ENCODE measurements around the gene SPTBN4.
A peak's percentile ranks its signal among the peaks of the same experiment; 100 is the strongest.

The SPTBN4 gene

GRCh38 chr19:40594657-40595091 is 127.9 kb downstream of the SPTBN4 start:
- no peaks in the 10 kb centered on the region for H3K9me3 ChIP-seq (ENCODE audit: control insufficient read depth, insufficient read depth, low read length)
- H3K4me1 ChIP-seq (ENCODE audit: control insufficient read depth, insufficient read depth, low read length): peaks cover 13% of the 10 kb centered on the region; the same call in 1 of the 2 replicates
- H3K4me3 ChIP-seq (ENCODE audit: low read depth, low read length): no peak overlapping the region
- H3K27me3 ChIP-seq (ENCODE audit: control insufficient read depth, insufficient read depth, low read length): peaks cover 26% of the 10 kb centered on the region
- H3K27ac ChIP-seq (ENCODE audit: low read depth, low read length): no peak overlapping the region
- H3K36me3 ChIP-seq (ENCODE audit: control insufficient read depth, insufficient read depth, low read length): peaks cover 4% of the 10 kb centered on the region; the same call in 1 of the 2 replicates
- H3K9ac ChIP-seq (ENCODE audit: low read depth, low read length): no peak overlapping the region

- H3K27me3 ChIP-seq (ENCODE audit: control insufficient read depth, insufficient read depth, low read length): peaks cover 46% of the 10 kb centered on the region
- H3K27ac ChIP-seq (ENCODE audit: low read depth, low read length): no peak overlapping the region
- no peaks in the 10 kb centered on the region for H3K36me3 ChIP-seq (ENCODE audit: control insufficient read depth, insufficient read depth, low read length)
- H3K4me1 ChIP-seq (ENCODE audit: control insufficient read depth, insufficient read depth, low read length): peaks cover 22% of the 10 kb centered on the region
- H3K9me3 ChIP-seq (ENCODE audit: control insufficient read depth, insufficient read depth, low read length): no peaks in the 10 kb centered on the region
- H3K9ac ChIP-seq (ENCODE audit: low read depth, low read length): no peak overlapping the region
- peak overlapping the region; percentile 51; the same call in 1 of the 2 replicates for H3K4me3 ChIP-seq (ENCODE audit: low read depth, low read length)
Measured at GRCh38 chr19:40596608-40597328, 130.0 kb downstream of the SPTBN4 start.

DNA sequence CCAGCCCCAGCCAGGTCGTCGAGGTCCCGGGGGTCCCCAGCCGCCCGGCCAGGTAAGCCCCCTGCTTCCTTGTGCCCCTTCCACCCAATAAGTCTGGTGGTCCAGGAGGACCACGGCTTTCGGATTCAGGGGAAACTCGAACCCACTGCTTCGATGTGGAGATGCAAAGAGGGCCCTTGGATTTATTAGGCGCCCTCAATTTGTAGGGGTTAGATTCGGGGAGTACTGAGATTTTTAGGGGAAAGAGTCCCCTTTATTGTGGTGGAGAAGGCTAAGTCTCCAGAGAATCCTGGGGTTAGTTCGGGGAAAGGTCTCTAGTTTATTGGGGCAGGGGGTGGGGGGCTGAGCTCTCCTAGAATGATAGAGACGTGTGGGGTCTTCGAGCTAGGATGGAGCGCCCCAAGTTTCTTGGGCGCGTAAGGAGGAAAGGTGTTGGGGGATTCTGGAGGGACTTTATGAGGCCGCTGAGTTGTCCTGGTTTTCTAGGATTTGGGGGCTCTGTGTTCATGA is 130.6 kb downstream of the SPTBN4 start:
- no peak overlapping the region for H3K9ac ChIP-seq (ENCODE audit: low read depth, low read length)

DNA sequence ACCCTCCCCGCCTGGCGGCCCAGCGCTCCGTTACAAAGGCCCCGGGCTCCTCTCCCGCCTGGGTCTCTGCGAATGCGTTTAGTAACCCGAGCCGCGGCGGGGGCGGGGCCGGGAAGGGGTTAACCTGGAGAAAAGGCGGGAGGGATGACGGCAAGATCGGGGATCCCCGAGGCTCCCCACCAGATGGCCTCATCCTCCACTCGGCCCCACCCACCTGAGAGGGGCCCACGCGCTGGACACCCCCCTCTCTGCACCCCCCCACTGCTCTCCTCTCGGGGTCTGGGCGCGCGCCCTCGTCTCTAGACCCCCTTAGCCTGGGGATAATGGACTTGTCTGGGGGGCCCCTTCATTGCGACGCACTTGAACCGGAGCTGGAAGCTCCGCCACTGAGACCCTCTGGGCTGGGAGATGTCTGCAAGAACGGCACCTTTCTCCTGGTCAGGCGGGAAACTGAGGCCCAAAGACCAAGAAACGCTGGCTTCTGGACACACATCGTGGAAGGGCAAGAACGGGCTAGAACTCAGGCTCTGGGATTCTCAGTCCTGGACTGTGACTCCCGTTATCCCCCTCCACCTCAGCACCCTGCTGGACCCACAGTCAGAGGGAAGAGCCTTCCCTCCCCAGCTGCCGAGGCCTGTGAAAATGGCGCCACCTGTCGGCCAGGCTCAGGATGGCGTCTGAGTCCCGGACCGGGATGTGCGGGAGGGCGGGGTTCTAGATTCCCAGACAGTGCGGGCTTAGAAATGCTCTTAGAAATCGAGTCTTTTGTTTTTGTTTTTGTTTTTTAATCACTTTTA is 131.5 kb downstream of the SPTBN4 start:
- no peaks in the 10 kb centered on the region for H3K9me3 ChIP-seq (ENCODE audit: control insufficient read depth, insufficient read depth, low read length)
- H3K4me3 ChIP-seq (ENCODE audit: low read depth, low read length): peak overlapping the region; percentile 80
- H3K27me3 ChIP-seq (ENCODE audit: control insufficient read depth, insufficient read depth, low read length): peaks cover 59% of the 10 kb centered on the region
- peak overlapping the region; percentile 55 for H3K9ac ChIP-seq (ENCODE audit: low read depth, low read length)
- H3K4me1 ChIP-seq (ENCODE audit: control insufficient read depth, insufficient read depth, low read length): peaks cover 37% of the 10 kb centered on the region
- peak overlapping the region; percentile 72 for H3K27ac ChIP-seq (ENCODE audit: low read depth, low read length)
- H3K36me3 ChIP-seq (ENCODE audit: control insufficient read depth, insufficient read depth, low read length): no peaks in the 10 kb centered on the region

More for the DNA sequence above, 130.6 kb downstream of the SPTBN4 start:
- H3K4me1 ChIP-seq (ENCODE audit: control insufficient read depth, insufficient read depth, low read length): peaks cover 28% of the 10 kb centered on the region
- H3K36me3 ChIP-seq (ENCODE audit: control insufficient read depth, insufficient read depth, low read length): no peaks in the 10 kb centered on the region
- peaks cover 52% of the 10 kb centered on the region for H3K27me3 ChIP-seq (ENCODE audit: control insufficient read depth, insufficient read depth, low read length)
- no peaks in the 10 kb centered on the region for H3K9me3 ChIP-seq (ENCODE audit: control insufficient read depth, insufficient read depth, low read length)
- H3K4me3 ChIP-seq (ENCODE audit: low read depth, low read length): peak overlapping the region; percentile 51; the same call in 1 of the 2 replicates
- H3K27ac ChIP-seq (ENCODE audit: low read depth, low read length): no peak overlapping the region

DNA sequence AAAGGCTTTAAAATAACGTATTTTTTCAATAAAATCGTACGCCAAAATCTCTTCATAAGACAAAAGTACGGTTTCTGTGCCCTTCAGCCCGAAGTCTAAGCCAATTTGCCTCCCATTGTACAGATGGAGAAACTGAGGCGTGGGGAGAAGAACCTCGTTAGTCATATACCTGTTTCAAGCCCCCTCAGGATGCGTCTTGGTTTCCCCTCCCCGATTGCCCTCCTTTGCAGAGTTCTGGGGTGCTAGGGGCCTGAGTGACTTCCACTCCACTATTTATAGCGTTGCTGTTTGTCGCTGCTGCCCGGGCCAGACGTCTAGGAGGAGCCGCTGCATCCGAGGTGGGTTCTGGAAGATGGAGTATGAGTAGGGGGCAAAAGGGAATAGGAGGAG is 132.1 kb downstream of the SPTBN4 start:
- no peak overlapping the region for H3K9ac ChIP-seq (ENCODE audit: low read depth, low read length)
- peaks cover 39% of the 10 kb centered on the region for H3K4me1 ChIP-seq (ENCODE audit: control insufficient read depth, insufficient read depth, low read length)
- no peak overlapping the region for H3K27ac ChIP-seq (ENCODE audit: low read depth, low read length)

DNA sequence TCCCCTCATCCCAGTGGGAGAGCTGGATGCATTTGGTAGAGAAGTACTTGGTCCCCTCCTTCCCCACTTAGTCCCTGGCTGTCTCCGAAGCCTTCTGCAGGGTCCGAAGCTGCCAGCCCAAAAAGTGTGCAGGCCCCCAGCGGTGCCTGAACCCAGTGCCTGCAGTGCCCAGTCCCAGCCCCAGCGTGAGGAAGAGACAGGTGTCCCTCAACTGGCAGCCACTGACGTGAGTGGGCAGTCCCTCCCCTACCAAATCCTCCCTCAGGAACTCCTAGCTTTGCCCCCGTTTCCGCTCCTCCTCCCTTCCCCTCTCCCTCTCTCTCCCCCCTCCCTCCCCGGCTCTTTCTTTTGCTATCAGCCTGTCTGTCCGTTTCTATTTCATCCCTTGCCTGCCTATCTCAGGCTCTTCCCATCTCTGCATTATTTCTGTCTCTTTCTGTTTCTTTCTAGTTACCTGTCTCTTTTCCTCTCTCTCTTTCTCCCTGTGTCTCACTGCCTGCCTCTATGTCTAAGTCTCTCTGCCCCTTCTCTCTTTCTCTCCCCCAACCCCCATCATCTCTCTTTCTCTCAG is 132.6 kb downstream of the SPTBN4 start:
- H3K36me3 ChIP-seq (ENCODE audit: control insufficient read depth, insufficient read depth, low read length): no peaks in the 10 kb centered on the region
- peaks cover 37% of the 10 kb centered on the region for H3K4me1 ChIP-seq (ENCODE audit: control insufficient read depth, insufficient read depth, low read length)
- H3K27ac ChIP-seq (ENCODE audit: low read depth, low read length): no peak overlapping the region
- H3K9me3 ChIP-seq (ENCODE audit: control insufficient read depth, insufficient read depth, low read length): no peaks in the 10 kb centered on the region
- H3K4me3 ChIP-seq (ENCODE audit: low read depth, low read length): no peak overlapping the region; the same call in 1 of the 2 replicates
- peaks cover 61% of the 10 kb centered on the region for H3K27me3 ChIP-seq (ENCODE audit: control insufficient read depth, insufficient read depth, low read length)
- no peak overlapping the region for H3K9ac ChIP-seq (ENCODE audit: low read depth, low read length)

More for the DNA sequence above, 132.1 kb downstream of the SPTBN4 start:
- H3K36me3 ChIP-seq (ENCODE audit: control insufficient read depth, insufficient read depth, low read length): no peaks in the 10 kb centered on the region
- peak overlapping the region; percentile 80; the same call in 1 of the 2 replicates for H3K4me3 ChIP-seq (ENCODE audit: low read depth, low read length)
- H3K27me3 ChIP-seq (ENCODE audit: control insufficient read depth, insufficient read depth, low read length): peaks cover 59% of the 10 kb centered on the region
- no peaks in the 10 kb centered on the region for H3K9me3 ChIP-seq (ENCODE audit: control insufficient read depth, insufficient read depth, low read length)

DNA sequence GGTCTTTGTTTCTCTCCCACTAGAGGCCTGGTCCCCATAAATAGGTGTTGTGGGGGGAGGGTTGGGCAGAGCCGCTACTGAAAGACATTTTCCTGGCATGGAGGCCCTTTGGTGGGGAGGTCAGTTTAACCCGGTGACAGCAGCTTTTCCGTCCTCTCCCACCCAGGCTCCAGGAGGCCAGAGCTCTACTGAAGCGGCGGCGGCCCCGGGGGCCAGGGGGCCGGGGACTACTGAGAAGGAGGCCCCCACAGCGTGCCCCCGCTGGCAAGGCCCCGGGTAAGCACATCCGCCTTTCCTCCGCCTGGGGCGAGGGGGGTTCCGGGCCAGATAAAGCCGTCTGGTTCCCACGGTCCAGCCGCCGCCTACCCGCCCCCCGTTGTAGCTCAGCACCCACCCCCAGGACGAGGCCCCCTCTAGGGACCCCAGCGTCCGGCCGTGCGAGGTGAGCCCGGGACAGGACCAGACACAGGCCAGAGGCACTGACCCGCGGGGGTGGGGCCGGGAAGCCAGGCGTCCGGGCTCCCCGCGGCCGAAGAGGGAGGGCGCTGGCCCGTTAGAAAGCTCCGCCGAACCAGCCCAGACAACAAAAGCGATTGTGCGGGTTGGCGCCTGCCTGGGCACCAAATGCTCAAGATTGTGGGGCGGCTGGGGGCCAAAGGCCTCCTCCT is 133.2 kb downstream of the SPTBN4 start:
- Histone ChIP-seq H3K9me3 (ENCODE audit: control insufficient read depth, insufficient read depth, low read length) (no peaks in the 10 kb centered on the region), H3K9ac (ENCODE audit: low read depth, low read length) (no peak overlapping the region), H3K27me3 (ENCODE audit: control insufficient read depth, insufficient read depth, low read length) (peaks cover 68% of the 10 kb centered on the region), H3K27ac (ENCODE audit: low read depth, low read length) (no peak overlapping the region), H3K4me3 (ENCODE audit: low read depth, low read length) (no peak overlapping the region), H3K4me1 (ENCODE audit: control insufficient read depth, insufficient read depth, low read length) (peaks cover 35% of the 10 kb centered on the region), H3K36me3 (ENCODE audit: control insufficient read depth, insufficient read depth, low read length) (no peaks in the 10 kb centered on the region)

DNA sequence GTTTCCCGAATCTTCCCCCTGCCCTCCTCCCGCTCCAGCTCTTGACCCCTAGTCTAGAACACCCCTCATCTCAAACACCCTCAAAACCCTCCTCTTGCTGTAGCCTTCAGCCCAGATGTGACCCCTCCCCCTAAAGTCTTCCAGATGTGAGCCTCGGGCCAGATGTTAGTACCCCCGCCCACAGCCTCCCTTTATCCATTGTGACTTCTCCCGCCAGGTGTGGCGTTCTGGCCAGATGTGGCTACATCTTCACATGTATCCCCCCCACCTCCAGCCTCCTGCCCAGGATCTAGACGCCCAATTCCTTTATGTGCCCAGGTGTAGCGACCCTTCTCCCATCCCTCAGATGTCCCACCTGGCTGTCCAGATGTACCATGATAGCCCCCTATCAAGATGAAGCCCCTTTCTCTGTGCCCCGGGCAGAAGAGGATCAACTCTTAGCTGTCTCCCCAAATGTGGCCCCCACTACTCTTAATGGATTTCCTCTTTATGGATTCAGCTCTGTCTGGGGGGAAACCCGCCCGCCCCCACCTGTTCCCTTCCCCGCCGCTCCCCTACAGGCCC is 133.9 kb downstream of the SPTBN4 start:
- no peaks in the 10 kb centered on the region for H3K36me3 ChIP-seq (ENCODE audit: control insufficient read depth, insufficient read depth, low read length)
- no peak overlapping the region for H3K9ac ChIP-seq (ENCODE audit: low read depth, low read length)
- H3K9me3 ChIP-seq (ENCODE audit: control insufficient read depth, insufficient read depth, low read length): no peaks in the 10 kb centered on the region
- H3K4me1 ChIP-seq (ENCODE audit: control insufficient read depth, insufficient read depth, low read length): peaks cover 36% of the 10 kb centered on the region
- no peak overlapping the region for H3K27ac ChIP-seq (ENCODE audit: low read depth, low read length)
- H3K4me3 ChIP-seq (ENCODE audit: low read depth, low read length): no peak overlapping the region
- peaks cover 70% of the 10 kb centered on the region for H3K27me3 ChIP-seq (ENCODE audit: control insufficient read depth, insufficient read depth, low read length)

DNA sequence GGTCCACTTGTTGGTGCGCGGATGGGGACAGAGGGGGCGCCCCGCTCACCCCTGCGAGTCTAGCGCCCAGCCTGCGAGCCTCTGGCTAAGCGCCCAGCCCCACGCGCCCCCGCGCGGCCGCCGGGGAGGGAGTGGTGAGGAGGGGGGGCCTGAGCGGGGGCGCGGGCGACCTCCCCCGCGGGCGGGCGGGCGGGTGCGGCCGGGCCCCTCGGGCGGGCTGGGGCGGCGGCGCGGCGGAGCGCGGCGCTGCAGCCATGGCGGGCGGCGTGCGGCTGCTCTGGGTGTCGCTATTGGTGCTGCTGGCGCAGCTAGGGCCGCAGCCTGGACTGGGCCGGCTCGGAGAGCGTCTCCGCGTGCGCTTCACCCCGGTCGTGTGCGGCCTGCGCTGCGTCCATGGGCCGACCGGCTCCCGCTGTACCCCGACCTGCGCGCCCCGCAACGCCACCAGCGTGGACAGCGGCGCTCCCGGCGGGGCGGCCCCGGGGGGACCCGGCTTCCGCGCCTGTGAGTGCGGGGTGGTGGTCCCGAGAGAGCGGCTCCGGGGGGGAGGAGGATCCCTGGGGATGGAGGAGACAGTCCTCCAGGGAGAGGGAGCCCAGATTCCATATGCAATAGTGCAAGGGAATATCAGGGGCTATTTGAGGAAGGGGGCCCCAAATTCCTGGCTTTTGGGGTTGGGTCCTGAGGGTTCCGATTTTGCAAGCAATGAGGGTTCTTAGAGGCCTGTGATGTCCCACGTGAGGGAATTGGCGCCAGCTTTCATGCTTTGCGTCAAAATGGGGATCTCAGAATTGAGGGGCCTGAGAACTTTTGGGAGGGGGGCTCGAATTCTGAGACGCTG is 134.6 kb downstream of the SPTBN4 start, which contains the start of gene LTBP4:
Gene LTBP4, plus strand, starts transcription at position 236 of the 841 bp plus-strand sequence. Its CDS starts 19 bp downstream, at position 255.
- peaks cover 39% of the 10 kb centered on the region for H3K4me1 ChIP-seq (ENCODE audit: control insufficient read depth, insufficient read depth, low read length)
- no peaks in the 10 kb centered on the region for H3K9me3 ChIP-seq (ENCODE audit: control insufficient read depth, insufficient read depth, low read length)
- no peak within 1 kb of the TSS for H3K9ac ChIP-seq (ENCODE audit: low read depth, low read length)
- H3K36me3 ChIP-seq (ENCODE audit: control insufficient read depth, insufficient read depth, low read length): no peaks in the 10 kb centered on the region
- H3K4me3 ChIP-seq (ENCODE audit: low read depth, low read length): peak within 1 kb of the TSS; percentile 51
- no peak within 1 kb of the TSS for H3K27ac ChIP-seq (ENCODE audit: low read depth, low read length)
- H3K27me3 ChIP-seq (ENCODE audit: control insufficient read depth, insufficient read depth, low read length): peaks cover 68% of the 10 kb centered on the region
